H9 (cell line): ENCODE results near the gene EDNRA. TPM values are rescaled to one million over a fixed set of nuclear protein-coding genes. Genes with fewer than 3 reads are reported as not detected.

Source experiments
- DNase-seq: peaks from one replicate; pipeline ENCODE4 v3.0.0-alpha.2; 2017
- H2AFZ ChIP-seq: one replicate; pipeline ENCODE4 v1.6.1; 2013; ENCODE audit warnings: mild to moderate bottlenecking, low read length, control low read depth, moderate library complexity
- H2AK5ac ChIP-seq: 2 replicates; pipeline ENCODE4 v1.6.1; 2013; ENCODE audit warnings: low read length, control low read depth, mixed read lengths; ENCODE audit not compliant: insufficient read length
- H2BK120ac ChIP-seq: one replicate; pipeline ENCODE4 v1.6.1; 2013; ENCODE audit warnings: low read depth, mild to moderate bottlenecking, low read length, control low read depth, inconsistent platforms; ENCODE audit not compliant: poor library complexity, severe bottlenecking
- H2BK12ac ChIP-seq: 2 replicates; pipeline ENCODE4 v1.6.1; 2013; ENCODE audit warnings: low read length, control low read depth, mixed read lengths, low read depth; ENCODE audit not compliant: insufficient read length
- H2BK15ac ChIP-seq: 2 replicates; pipeline ENCODE4 v1.6.1; 2013; ENCODE audit warnings: low read depth, low read length, control low read depth
- H2BK20ac ChIP-seq: one replicate; pipeline ENCODE4 v1.6.1; 2013; ENCODE audit warnings: low read depth, mild to moderate bottlenecking, low read length, control low read depth, inconsistent platforms; ENCODE audit not compliant: poor library complexity, severe bottlenecking
- H2BK5ac ChIP-seq: 2 replicates; pipeline ENCODE4 v1.6.1; 2013; ENCODE audit warnings: low read length, control low read depth, mixed read lengths; ENCODE audit not compliant: insufficient read length
- H3K14ac ChIP-seq: 2 replicates; pipeline ENCODE4 v1.6.1; 2013; ENCODE audit warnings: low read length, control low read depth; ENCODE audit not compliant: insufficient read depth
- H3K18ac ChIP-seq: 2 replicates; pipeline ENCODE4 v1.6.1; 2013; ENCODE audit warnings: low read depth, mild to moderate bottlenecking, mixed read lengths, low read length, control low read depth; ENCODE audit not compliant: insufficient read length
- H3K23ac ChIP-seq: 2 replicates; pipeline ENCODE4 v1.6.1; 2013; ENCODE audit warnings: low read length, control low read depth, mixed read lengths, low read depth; ENCODE audit not compliant: insufficient read length
- H3K23me2 ChIP-seq: 2 replicates; pipeline ENCODE4 v1.6.1; 2013; ENCODE audit warnings: low read depth, mild to moderate bottlenecking, mixed read lengths, low read length, control low read depth; ENCODE audit not compliant: insufficient read length, poor library complexity, severe bottlenecking
- H3K27ac ChIP-seq: 2 replicates; pipeline ENCODE4 v1.5.1; 2013; ENCODE audit warnings: low read length, control low read depth, mixed read lengths, low read depth; ENCODE audit not compliant: insufficient read length
- H3K27me3 ChIP-seq: 2 replicates; pipeline ENCODE4 v1.6.1; 2013; ENCODE audit warnings: low read length, control low read depth, inconsistent platforms; ENCODE audit not compliant: insufficient read depth
- H3K4ac ChIP-seq: 2 replicates; pipeline ENCODE4 v1.6.1; 2013; ENCODE audit warnings: low read depth, mild to moderate bottlenecking, control low read depth, inconsistent platforms, low read length, moderate library complexity
- H3K4me1 ChIP-seq: 2 replicates; pipeline ENCODE4 v1.6.1; 2013; ENCODE audit warnings: low read length, control low read depth, inconsistent platforms; ENCODE audit not compliant: insufficient read depth
- H3K4me2 ChIP-seq: 2 replicates; pipeline ENCODE4 v1.6.1; 2013; ENCODE audit warnings: low read length, control low read depth, mixed read lengths; ENCODE audit not compliant: insufficient read length, insufficient read depth
- H3K56ac ChIP-seq: 2 replicates; pipeline ENCODE4 v1.6.1; 2013; ENCODE audit warnings: low read depth, mild to moderate bottlenecking, mixed read lengths, low read length, control low read depth; ENCODE audit not compliant: insufficient read length
- H3K79me1 ChIP-seq: 2 replicates; pipeline ENCODE4 v1.6.1; 2013; ENCODE audit warnings: low read depth, mild to moderate bottlenecking, moderate library complexity, low read length, control low read depth, inconsistent platforms; ENCODE audit not compliant: insufficient read depth, poor library complexity, severe bottlenecking
- H3K79me2 ChIP-seq: 2 replicates; pipeline ENCODE4 v1.6.1; 2013; ENCODE audit warnings: low read length, control low read depth, inconsistent platforms; ENCODE audit not compliant: insufficient read depth
- H3K9ac ChIP-seq: 2 replicates; pipeline ENCODE4 v1.6.1; 2013; ENCODE audit warnings: low read length, control low read depth, mixed read lengths; ENCODE audit not compliant: insufficient read length; ENCODE audit errors: extremely low read depth
- H3K9me3 ChIP-seq: one replicate; pipeline ENCODE4 v1.6.1; 2013; ENCODE audit warnings: low read depth, low read length, inconsistent platforms; ENCODE audit not compliant: control insufficient read depth
- H3T11ph ChIP-seq: one replicate; pipeline ENCODE4 v1.6.1; 2013; ENCODE audit warnings: mild to moderate bottlenecking, low read length, control low read depth, inconsistent platforms
- H4K20me1 ChIP-seq: one replicate; pipeline ENCODE4 v1.6.1; 2013; ENCODE audit not compliant: control insufficient read depth, insufficient read length, insufficient read depth
- H4K5ac ChIP-seq: 2 replicates; pipeline ENCODE4 v1.6.1; 2013; ENCODE audit warnings: low read depth, mild to moderate bottlenecking, mixed read lengths, low read length, control low read depth; ENCODE audit not compliant: insufficient read length
- H4K8ac ChIP-seq: replicated peaks from 2 replicates; pipeline ENCODE4 v1.6.1; 2013; ENCODE audit warnings: low read length, control low read depth, mixed read lengths, low read depth; ENCODE audit not compliant: insufficient read length
- H4K91ac ChIP-seq: 2 replicates; pipeline ENCODE4 v1.6.1; 2013; ENCODE audit warnings: low read depth, mild to moderate bottlenecking, moderate library complexity, mixed read lengths, low read length, control low read depth; ENCODE audit not compliant: insufficient read length
- H3K27ac Mint-ChIP-seq, 3 experiments: 2 replicates in 2 of 3; 3 replicates in 1 of 3; pipeline ENCODE4 v1.8.0; 2020 to 2021; ENCODE audit warnings: mixed read lengths in 3 of 3, mild to moderate bottlenecking in 1 of 3, moderate library complexity in 1 of 3
- H3K27me3 Mint-ChIP-seq: 2 replicates; pipeline ENCODE4 v1.8.0; 2021; ENCODE audit warnings: low read depth, mild to moderate bottlenecking, moderate library complexity, mixed read lengths
- H3K36me3 Mint-ChIP-seq, 3 experiments: 2 replicates in 2 of 3; 3 replicates in 1 of 3; pipeline ENCODE4 v1.8.0; 2020 to 2021; ENCODE audit warnings: low read depth in 3 of 3, mixed read lengths in 3 of 3; ENCODE audit not compliant: insufficient read depth in 1 of 3
- H3K4me1 Mint-ChIP-seq, 2 experiments: 2 replicates each; pipeline ENCODE4 v1.8.0; 2020; ENCODE audit warnings: mixed read lengths in 2 of 2
- H3K4me3 Mint-ChIP-seq, 2 experiments: 2 replicates in 1 of 2; 3 replicates in 1 of 2; pipeline ENCODE4 v1.8.0; 2020 to 2021; ENCODE audit warnings: mild to moderate bottlenecking in 2 of 2, mixed read lengths in 2 of 2, moderate library complexity in 1 of 2
- H3K9me3 Mint-ChIP-seq, 2 experiments: 2 replicates in 1 of 2; 3 replicates in 1 of 2; pipeline ENCODE4 v1.8.0; 2020; ENCODE audit warnings: mild to moderate bottlenecking in 2 of 2, mixed read lengths in 2 of 2, moderate library complexity in 1 of 2
- CTCF ChIP-seq: fragments of 200-600 bp; sonication (generic); conservative IDR thresholded peaks from 3 replicates; pipeline ENCODE4 v1.8.0; 2021; ENCODE audit warnings: antibody characterized with exemption, mild to moderate bottlenecking
- WGBS: extraction: QIAGEN DNeasy Blood & Tissue Kit; methylation state at CpG from one replicate; pipeline ENCODE4 v1.1.7; 2013; ENCODE audit warnings: missing lambda C conversion rate, low lambda C conversion rate, mixed read lengths; ENCODE audit not compliant: insufficient read length; ENCODE audit errors: extremely low coverage; 5-methylcytosine and 5-hydroxymethylcytosine counted together
- total RNA-seq: library from RNA; stranded (reverse); gene quantifications from 2 replicates; pipeline ENCODE4 v1.2.1, GENCODE V29; 2021

The EDNRA gene
- total RNA-seq, 1 experiment from 2014 or later, result 1.6 TPM

- H3K4me2 ChIP-seq, result no peak overlapping the region
- no peak overlapping the region for H3K27ac Mint-ChIP-seq
Observed at GRCh38 chr4:147525494-147526271, 44.8 kb downstream of the EDNRA start.

More at GRCh38 chr4:147525494-147526271, 44.8 kb downstream of the EDNRA start:
- H3K4ac ChIP-seq, result no peak overlapping the region
- no peak overlapping the region for H3K56ac ChIP-seq
- H4K91ac ChIP-seq, result no peak overlapping the region
- no peak overlapping the region for H2BK5ac ChIP-seq
- no peak overlapping the region for H2AK5ac ChIP-seq
- H2BK120ac ChIP-seq, result no peak overlapping the region
- H3K79me2 ChIP-seq, result no peaks in the 10 kb centered on the region
- no peak overlapping the region for H3K14ac ChIP-seq
- H2BK20ac ChIP-seq, result no peak overlapping the region
- H3K27ac ChIP-seq, result no peak overlapping the region
- no peak for DNase-seq
- no peaks in the 10 kb centered on the region for H3K23me2 ChIP-seq
- peaks cover 0 to 2% of the 10 kb centered on the region in 2 experiments; a peak in 1 of 4 replicates for H3K4me1 Mint-ChIP-seq
- H3T11ph ChIP-seq, result no peak overlapping the region
- TF ChIP-seq CTCF, result no peak
- no peak overlapping the region for H4K5ac ChIP-seq
- H2BK12ac ChIP-seq, result no peak overlapping the region
- no peaks in the 10 kb centered on the region for H3K4me1 ChIP-seq
- H3K9me3 ChIP-seq, result no peaks in the 10 kb centered on the region
- no peaks in the 10 kb centered on the region for H3K27me3 Mint-ChIP-seq
- H3K9me3 Mint-ChIP-seq, result no peaks in the 10 kb centered on the region
- no peak overlapping the region for H2BK15ac ChIP-seq
- H2AFZ ChIP-seq, result no peak overlapping the region
- no peak overlapping the region for H3K23ac ChIP-seq
- H3K18ac ChIP-seq, result no peak overlapping the region
- no peaks in the 10 kb centered on the region for H3K27me3 ChIP-seq
- no peaks in the 10 kb centered on the region for H4K20me1 ChIP-seq
- no peaks in the 10 kb centered on the region for H3K79me1 ChIP-seq
- no peak overlapping the region for H3K9ac ChIP-seq
- H3K4me3 Mint-ChIP-seq, result no peak overlapping the region
- H3K36me3 Mint-ChIP-seq, result no peaks in the 10 kb centered on the region
- H4K8ac ChIP-seq, result no peak overlapping the region
- WGBS, result no CpG with 5 or more reads among the region's 2 CpGs
